ENCODE results near the gene UBQLNL. TPM values are rescaled to one million over a fixed set of nuclear protein-coding genes. Genes with fewer than 3 reads are reported as not detected.

Gene UBQLNL
- polyA plus RNA-seq, 1 donor (not counting 4 experiments of a cell fraction or from before 2014, with no cell fraction given), result 0.12 TPM

DNA sequence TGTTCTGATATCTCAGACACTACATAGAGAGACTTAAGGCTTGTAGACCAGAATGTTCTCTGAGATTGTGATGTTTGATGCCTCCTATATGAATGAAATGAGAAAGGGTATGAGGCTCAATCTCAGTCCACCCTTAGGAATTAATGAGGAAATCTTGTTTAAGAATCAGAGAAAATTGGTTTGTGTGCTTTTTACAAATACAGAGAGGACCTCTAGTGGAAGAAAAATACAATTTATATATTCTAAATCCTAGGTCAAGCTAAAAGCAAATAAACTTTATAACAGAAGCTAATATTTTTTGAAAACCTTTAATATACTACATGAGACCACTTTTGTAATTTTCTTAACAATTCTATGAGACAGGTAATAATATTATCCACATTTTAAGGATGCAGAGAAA lies 36.8 kb upstream of the UBQLNL start:
- Histone ChIP-seq H4K20me1 (ENCODE audit: control insufficient read depth, extremely low read depth, insufficient read depth, low read length) (no peaks in the 10 kb centered on the region), H3K9me3 (ENCODE audit: control insufficient read depth, low read depth, low read length) (no peaks in the 10 kb centered on the region), H3K27ac (ENCODE audit: control insufficient read depth, insufficient read depth, low read length) (no peak overlapping the region), H3K4me2 (ENCODE audit: control insufficient read depth, extremely low read depth, insufficient read depth, low read depth, low read length) (no peak overlapping the region), H3K27me3 (ENCODE audit: control insufficient read depth, extremely low read depth, insufficient read depth, low read length) (no peaks in the 10 kb centered on the region), H2AFZ (ENCODE audit: control insufficient read depth, low read length) (no peak overlapping the region), H3K36me3 (ENCODE audit: control insufficient read depth in 2 of 2, extremely low read depth in 1 of 2, insufficient read depth in 2 of 2, low read length in 2 of 2) (no peaks in the 10 kb centered on the region), H3K4me1 (ENCODE audit: control insufficient read depth, extremely low read depth, insufficient read depth, low read length) (peaks cover 13% of the 10 kb centered on the region), H3K4me3 (ENCODE audit: control insufficient read depth in 2 of 3, extremely low read depth in 1 of 3, insufficient read depth in 2 of 3, low read depth in 1 of 3, low read length in 3 of 3) (no peak overlapping the region), H3K9me1 (ENCODE audit: control insufficient read depth, extremely low read depth, insufficient read depth, low read length) (no peaks in the 10 kb centered on the region), H3K79me2 (ENCODE audit: control insufficient read depth, insufficient read depth, low read length) (no peaks in the 10 kb centered on the region), H3K9ac (ENCODE audit: control insufficient read depth, extremely low read depth, insufficient read depth, low read length) (no peak overlapping the region)
- no peak for DNase-seq (ENCODE audit: low read depth, low spot score)
- dilution Hi-C loops (cut with MboI; ENCODE audit: extremely low pct_ligation_motif_present, low sequenced_read_pairs), result no loop called here
- TF ChIP-seq, protein P1, sequence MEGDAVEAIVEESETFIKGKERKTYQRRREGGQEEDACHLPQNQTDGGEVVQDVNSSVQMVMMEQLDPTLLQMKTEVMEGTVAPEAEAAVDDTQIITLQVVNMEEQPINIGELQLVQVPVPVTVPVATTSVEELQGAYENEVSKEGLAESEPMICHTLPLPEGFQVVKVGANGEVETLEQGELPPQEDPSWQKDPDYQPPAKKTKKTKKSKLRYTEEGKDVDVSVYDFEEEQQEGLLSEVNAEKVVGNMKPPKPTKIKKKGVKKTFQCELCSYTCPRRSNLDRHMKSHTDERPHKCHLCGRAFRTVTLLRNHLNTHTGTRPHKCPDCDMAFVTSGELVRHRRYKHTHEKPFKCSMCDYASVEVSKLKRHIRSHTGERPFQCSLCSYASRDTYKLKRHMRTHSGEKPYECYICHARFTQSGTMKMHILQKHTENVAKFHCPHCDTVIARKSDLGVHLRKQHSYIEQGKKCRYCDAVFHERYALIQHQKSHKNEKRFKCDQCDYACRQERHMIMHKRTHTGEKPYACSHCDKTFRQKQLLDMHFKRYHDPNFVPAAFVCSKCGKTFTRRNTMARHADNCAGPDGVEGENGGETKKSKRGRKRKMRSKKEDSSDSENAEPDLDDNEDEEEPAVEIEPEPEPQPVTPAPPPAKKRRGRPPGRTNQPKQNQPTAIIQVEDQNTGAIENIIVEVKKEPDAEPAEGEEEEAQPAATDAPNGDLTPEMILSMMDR (optimal IDR thresholded peaks at IDR 0.05 in 1 of 3, IDR thresholded peaks at IDR 0.05 in 1 of 3, conservative IDR thresholded peaks at IDR 0.05 in 1 of 3; ENCODE audit: extremely low read depth in 1 of 3, insufficient read depth in 2 of 3, low read length in 3 of 3), result peak in 1 of 3 experiments; percentile 9
- no peak for TF ChIP-seq EZH2 (IDR thresholded peaks at IDR 0.05; ENCODE audit: low read length)
- no peak for FAIRE-seq

- H3K27ac ChIP-seq (ENCODE audit: control insufficient read depth, insufficient read depth, low read length), result peak overlapping the region; percentile 22
- H3K27me3 ChIP-seq (ENCODE audit: control insufficient read depth, extremely low read depth, insufficient read depth, low read length), result no peaks in the 10 kb centered on the region
- no peak overlapping the region for H2AFZ ChIP-seq (ENCODE audit: control insufficient read depth, low read length)
- H3K4me3 ChIP-seq (ENCODE audit: control insufficient read depth in 2 of 3, extremely low read depth in 1 of 3, insufficient read depth in 2 of 3, low read depth in 1 of 3, low read length in 3 of 3), result no peak overlapping the region
- peak; percentile 28 for DNase-seq (ENCODE audit: low read depth, low spot score)
- H3K9ac ChIP-seq (ENCODE audit: control insufficient read depth, extremely low read depth, insufficient read depth, low read length), result no peak overlapping the region
- H3K4me2 ChIP-seq (ENCODE audit: control insufficient read depth, extremely low read depth, insufficient read depth, low read depth, low read length), result peak overlapping the region; percentile 31
- no peaks in the 10 kb centered on the region for H3K9me3 ChIP-seq (ENCODE audit: control insufficient read depth, low read depth, low read length)
- peaks cover 13% of the 10 kb centered on the region for H3K4me1 ChIP-seq (ENCODE audit: control insufficient read depth, extremely low read depth, insufficient read depth, low read length)
- no peaks in the 10 kb centered on the region for H3K36me3 ChIP-seq (ENCODE audit: control insufficient read depth in 2 of 2, extremely low read depth in 1 of 2, insufficient read depth in 2 of 2, low read length in 2 of 2)
- no peaks in the 10 kb centered on the region for H3K9me1 ChIP-seq (ENCODE audit: control insufficient read depth, extremely low read depth, insufficient read depth, low read length)
- TF ChIP-seq, protein P1 (optimal IDR thresholded peaks at IDR 0.05 in 1 of 3, IDR thresholded peaks at IDR 0.05 in 1 of 3, conservative IDR thresholded peaks at IDR 0.05 in 1 of 3; ENCODE audit: extremely low read depth in 1 of 3, insufficient read depth in 2 of 3, low read length in 3 of 3), result no peak
- TF ChIP-seq EZH2 (IDR thresholded peaks at IDR 0.05; ENCODE audit: low read length), result no peak
- dilution Hi-C loops (cut with MboI; ENCODE audit: extremely low pct_ligation_motif_present, low sequenced_read_pairs), result no loop called here
- H4K20me1 ChIP-seq (ENCODE audit: control insufficient read depth, extremely low read depth, insufficient read depth, low read length), result no peaks in the 10 kb centered on the region
- peak; percentile 20 for FAIRE-seq
- no peaks in the 10 kb centered on the region for H3K79me2 ChIP-seq (ENCODE audit: control insufficient read depth, insufficient read depth, low read length)
Measured at GRCh38 chr11:5550440-5551095, 34.1 kb upstream of the UBQLNL start.

Data from keratinocyte (primary cell).